ENCODE results near the gene CCDC73.
"Not testable (repeated sequence)": the region's sequence is repeated elsewhere in the genome, so short reads cannot be mapped to it uniquely, and the experiment has no call there.

The CCDC73 gene

GRCh38 chr11:32794439-32794838, at the start of gene CCDC73:
Gene CCDC73 (minus strand): TSS chr11:32794662. CDS start chr11:32760243, 34,419 bp downstream.
- DNase-seq (ENCODE audit: low read depth) = no peak

GRCh38 chr11:32843544-32843943, 49.1 kb upstream of the CCDC73 start:
- no peak for DNase-seq (ENCODE audit: low read depth)

GRCh38 chr11:32840587-32840986, 46.1 kb upstream of the CCDC73 start:
- DNase-seq (ENCODE audit: low read depth) = no peak

DNA sequence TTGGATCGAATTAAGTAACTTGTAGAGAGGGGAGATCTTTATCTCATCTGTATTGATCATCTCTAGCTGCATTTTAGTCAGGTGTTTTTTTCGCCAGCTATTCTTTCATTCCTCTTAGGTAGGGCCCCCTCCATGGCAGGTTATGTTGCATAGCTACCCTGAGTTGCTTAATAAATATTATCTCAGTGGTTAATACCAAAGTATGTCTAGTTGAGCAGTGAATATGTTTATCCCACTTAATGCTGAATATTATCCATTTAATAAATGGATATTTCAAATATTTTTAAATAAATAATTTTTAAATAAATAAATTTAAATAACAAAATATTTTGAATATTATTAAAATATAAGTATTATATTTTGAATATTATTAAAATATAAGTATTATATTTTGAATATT, 44.8 kb upstream of the CCDC73 start:
- DNase-seq (ENCODE audit: low read depth) = no peak

DNA sequence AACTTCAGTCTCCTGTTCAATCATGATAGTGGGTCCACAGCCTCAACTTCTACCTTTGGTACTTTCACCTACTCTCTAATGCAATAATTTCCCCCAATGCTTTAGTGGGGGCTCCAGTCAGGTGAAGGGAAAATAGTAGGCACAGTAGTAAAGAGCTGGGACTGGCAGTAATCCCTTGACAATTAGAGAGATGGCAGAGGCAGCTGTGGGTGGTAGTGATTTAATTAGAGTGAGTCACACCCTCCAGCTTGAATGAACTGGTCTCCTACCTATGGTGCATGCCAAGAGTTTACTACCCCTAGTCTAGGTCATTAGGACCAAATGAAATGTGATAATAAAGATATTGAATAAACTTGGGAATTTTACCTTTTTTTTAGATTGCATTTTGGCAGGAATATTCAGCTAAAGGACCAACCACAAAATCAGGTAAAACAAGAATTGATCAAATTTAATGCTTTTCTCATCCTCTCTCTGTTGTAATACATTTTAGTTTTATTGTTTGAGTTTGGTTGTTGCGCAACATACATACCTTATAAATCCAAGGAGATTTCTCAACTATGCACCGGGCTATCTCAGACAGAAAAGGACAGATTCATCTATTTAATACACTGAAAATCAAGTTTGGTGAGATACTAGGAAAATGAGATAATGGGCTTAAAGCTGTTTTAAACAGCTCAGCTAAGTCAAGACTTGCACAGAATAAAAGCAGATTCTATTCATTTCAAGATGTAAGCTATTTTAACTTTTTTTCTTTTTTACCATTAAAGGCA, 44.2 kb upstream of the CCDC73 start:
- DNase-seq (ENCODE audit: low read depth) = no peak

DNA sequence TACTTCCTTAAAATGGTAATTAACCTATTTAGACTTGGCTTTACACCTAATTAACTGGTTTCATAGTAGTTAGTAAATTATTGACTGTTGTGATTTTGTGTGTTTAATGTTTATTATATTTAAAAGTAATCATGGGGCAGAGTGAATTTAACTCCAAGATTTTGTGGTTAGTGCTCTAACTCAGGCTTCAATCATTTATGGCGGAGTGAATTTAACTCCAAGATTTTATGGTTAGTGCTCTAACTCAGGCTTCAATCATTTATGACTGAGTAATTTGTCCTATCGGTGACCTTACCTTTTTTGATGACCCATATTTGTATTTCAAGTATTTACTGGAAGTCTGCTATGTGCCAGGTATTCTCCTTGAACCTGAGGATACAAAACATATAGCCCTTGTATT, 42.5 kb upstream of the CCDC73 start:
- no peak for DNase-seq (ENCODE audit: low read depth)

- no peak for DNase-seq (ENCODE audit: low read depth)
These were observed 39.5 kb upstream of the CCDC73 start for GRCh38 chr11:32833921-32834320.

DNA sequence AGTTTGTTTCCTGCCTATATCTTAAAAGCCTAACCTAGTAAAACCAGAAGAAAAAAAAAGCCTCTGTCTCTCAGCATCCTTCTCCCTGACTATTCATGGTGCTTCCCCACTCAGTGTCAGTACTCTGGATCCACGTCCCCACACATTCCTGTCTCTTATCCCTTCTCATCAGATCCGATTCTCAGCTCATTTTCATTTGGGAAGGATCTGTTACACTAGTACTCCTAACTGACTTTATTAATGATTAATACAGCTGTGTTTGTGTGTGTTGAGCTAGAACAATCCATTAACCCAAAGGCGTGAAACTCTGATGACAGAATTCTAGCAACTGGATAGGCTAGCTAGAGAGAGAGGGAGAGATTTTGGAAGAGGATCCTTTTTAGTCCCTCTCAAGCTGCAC, 36.8 kb upstream of the CCDC73 start:
- DNase-seq (ENCODE audit: low read depth) = no peak

GRCh38 chr11:32830796-32831195, 36.3 kb upstream of the CCDC73 start:
- no peak for DNase-seq (ENCODE audit: low read depth)

DNA sequence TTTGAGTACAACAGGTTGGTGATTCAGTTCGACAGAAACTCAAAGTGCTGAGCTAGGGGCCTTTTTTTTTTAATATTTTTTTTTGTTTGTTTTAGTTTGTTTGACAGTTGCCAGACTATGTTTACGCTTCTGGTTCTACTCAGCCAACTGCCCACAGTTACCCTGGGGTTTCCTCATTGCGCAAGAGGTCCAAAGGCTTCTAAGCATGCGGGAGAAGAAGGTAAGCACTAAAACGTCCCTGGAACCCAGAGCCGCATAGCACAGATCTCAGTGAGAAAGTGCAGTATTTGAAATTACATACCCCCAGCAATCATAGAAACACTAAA, 35.9 kb upstream of the CCDC73 start:
- DNase-seq (ENCODE audit: low read depth) = no peak

DNA sequence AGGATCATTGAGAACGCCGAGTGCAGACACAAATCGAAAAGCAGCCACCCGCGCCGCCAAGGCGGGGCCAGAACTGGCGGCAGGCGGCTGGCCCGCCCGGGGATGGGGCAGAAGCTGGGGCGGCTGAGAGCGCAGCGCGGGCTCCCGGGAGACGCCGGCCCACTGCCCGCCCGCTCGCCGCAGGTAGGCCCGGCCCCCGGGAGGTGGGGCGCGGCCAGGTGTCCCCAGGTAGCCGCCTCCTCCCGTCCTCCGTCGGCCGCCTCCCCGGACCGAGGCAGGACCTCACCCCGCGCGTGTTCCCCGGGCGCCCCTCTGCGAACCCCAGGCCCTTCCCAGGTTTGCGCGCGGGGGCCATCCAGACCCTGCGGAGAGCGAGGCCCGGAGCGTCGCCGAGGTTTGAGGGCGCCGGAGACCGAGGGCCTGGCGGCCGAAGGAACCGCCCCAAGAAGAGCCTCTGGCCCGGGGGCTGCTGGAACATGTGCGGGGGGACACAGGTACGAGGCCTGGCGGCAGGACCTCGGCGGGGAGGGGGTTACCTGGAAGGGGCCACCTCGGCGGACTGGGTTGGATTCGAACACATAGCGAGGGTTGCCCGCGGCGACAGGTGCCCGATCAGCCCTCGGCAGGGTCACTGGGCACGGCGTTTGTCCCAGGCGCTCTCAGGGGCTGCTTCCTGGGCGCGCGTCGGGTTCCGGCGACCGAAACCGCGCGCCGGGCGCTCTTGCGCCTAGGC, 35.4 kb upstream of the CCDC73 start, which contains the start of gene PRRG4:
Gene PRRG4 (plus strand): TSS at position 248 of the 733 bp plus-strand sequence. CDS start 603 bp downstream, outside the sequence.
- DNase-seq (ENCODE audit: low read depth) = peak; percentile 1

- no peak for DNase-seq (ENCODE audit: low read depth)
These were observed 34.8 kb upstream of the CCDC73 start for GRCh38 chr11:32829157-32829679.

DNA sequence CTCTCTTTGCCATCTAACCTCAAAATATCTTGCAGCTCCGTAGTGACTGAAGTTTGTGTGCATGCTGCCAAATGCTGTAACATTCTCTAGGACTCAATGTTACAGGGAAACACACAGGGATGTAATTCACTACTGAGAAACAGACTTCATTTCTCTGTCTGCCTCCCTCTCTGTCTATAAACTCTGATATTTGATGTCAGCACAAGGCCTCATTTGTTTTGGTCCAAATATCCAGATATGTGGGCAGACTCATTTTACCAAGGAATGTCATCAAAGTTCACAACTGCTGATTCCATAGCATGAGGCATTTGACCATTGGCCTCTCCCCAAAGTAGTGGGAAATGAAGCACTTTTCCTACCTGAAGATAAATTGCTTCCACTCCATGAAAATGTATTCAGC, 32.8 kb upstream of the CCDC73 start:
- no peak for DNase-seq (ENCODE audit: low read depth)

DNA sequence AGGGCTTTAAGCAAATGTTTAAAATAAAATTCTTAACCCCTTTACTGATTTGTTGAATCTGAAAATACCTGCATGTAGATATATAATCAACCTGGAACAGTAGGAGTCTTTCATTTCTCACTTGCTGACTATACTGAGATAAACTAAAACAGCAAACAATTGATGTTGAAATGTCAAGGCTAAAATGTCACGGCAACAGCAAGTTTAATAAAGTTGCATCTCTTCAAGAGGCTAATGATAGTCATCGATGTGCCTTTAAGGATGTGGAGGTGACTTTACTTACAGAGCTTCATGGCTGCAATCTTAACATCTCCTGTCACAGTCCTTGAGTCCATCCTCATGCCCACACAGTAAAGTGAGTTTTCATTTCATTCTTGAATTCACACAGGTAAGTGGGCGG, 31.7 kb upstream of the CCDC73 start:
- DNase-seq (ENCODE audit: low read depth) = no peak

DNA sequence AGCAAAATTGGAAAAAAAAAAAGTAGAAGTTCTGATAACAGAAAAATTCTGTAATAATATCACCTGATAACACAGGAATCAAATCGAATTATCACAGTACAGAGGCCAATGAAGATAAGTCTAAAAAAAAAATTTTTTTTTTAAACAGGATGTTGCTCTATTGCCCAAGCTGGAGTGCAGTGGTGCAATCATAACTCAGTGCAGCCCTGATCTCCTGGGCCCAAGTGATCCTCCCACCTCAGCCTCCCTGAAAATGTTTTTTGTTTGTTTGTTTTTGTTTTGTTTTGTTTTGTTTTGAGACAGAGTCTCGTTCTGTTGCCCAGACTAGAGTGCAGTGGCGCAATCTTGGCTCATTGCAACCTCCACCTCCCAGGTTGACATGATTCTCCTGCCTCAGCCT, 29.2 kb upstream of the CCDC73 start:
- not testable (repeated sequence) for DNase-seq (ENCODE audit: low read depth)

DNA sequence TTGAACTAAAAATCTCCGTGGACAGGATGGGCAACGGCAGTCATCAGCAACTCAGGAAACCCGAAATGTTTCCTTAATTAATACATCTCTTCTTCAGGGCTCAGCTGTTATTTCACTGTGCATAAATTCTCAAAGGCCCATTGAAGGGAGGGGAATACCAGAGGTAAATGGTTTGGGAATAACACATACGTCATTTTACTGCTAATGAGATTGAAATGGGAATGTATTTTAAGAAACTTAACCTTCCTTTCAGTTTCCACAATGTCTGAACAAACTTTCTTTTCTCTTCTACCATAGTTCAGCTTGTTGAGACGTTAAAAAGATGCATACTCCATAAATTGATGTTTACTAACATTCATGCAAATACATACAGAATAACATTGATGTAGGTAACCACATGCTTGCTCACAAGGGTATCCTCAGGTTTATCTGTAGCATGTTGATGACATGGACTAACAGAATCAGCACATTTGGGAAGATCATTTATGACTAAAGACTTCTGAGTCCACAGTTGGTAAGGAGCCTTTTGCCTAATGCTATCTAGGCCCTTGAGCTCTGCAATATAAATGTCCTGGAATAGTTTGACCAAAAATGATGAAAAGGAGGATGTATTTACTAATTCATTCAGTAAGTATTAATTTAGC, 27.6 kb upstream of the CCDC73 start:
- no peak for DNase-seq (ENCODE audit: low read depth)

DNA sequence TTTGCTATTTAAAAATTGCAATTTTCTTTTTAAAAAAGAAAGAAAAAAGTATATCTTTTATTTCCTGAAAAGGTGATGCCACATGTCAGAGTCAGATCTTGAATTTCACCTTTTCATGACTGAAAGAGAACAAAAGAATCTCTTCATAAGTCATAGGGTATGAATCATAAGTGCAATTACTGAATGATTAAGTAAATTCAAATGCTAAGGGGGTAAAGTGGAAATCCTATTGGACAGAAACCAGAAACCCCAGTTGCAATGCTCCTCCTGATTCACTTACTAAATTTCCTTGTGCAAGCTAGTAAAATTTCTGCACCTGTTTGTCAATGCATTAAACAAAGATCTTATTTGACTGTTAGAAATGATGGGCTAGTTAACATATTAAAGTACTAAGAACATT, 27.1 kb upstream of the CCDC73 start:
- no peak for DNase-seq (ENCODE audit: low read depth)

- DNase-seq (ENCODE audit: low read depth) = no peak
These were observed 26.0 kb upstream of the CCDC73 start for GRCh38 chr11:32820497-32820896.

- DNase-seq (ENCODE audit: low read depth) = no peak
These were observed 24.7 kb upstream of the CCDC73 start for GRCh38 chr11:32819187-32819586.

DNA sequence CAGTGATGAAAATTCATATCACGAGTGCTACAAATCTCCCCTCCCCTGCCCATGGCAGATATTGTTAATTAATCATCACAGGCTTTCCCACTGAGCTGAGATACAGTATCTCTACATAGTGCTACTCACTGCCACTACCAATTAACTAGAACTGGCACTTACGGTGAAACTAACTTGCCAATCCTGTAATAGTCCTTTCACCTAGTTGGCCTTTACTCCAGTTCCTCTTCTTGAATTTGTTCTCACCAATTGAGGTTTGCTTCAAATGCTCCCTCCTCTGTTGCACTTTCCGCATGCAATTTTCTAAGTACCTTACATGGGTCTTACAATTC, 23.4 kb upstream of the CCDC73 start:
- DNase-seq (ENCODE audit: low read depth) = no peak

- DNase-seq (ENCODE audit: low read depth) = no peak
These were observed 22.9 kb upstream of the CCDC73 start for GRCh38 chr11:32817181-32817851.

- DNase-seq (ENCODE audit: low read depth) = peak; percentile 15
These were observed 14.9 kb upstream of the CCDC73 start for GRCh38 chr11:32809313-32809712.
